Ishikawa (cell line): ENCODE measurements around the gene LYG1.

Experiments used
- CREB1 ChIP-seq: IDR thresholded peaks from 2 replicates; pipeline ENCODE4 v1.6.1; 2012; ENCODE audit warnings: low read depth
- EGR1 ChIP-seq: IDR thresholded peaks from 2 replicates; pipeline ENCODE4 v1.6.1; 2012
- EP300 ChIP-seq: IDR thresholded peaks from 2 replicates; pipeline ENCODE4 v1.6.1; 2012; ENCODE audit warnings: borderline replicate concordance
- FOXM1 ChIP-seq: IDR thresholded peaks from 2 replicates; pipeline ENCODE4 v1.6.1; 2012; ENCODE audit warnings: low read depth, borderline replicate concordance
- NFIC ChIP-seq: IDR thresholded peaks from 2 replicates; pipeline ENCODE4 v1.6.1; 2012
- TAF1 ChIP-seq: IDR thresholded peaks from 2 replicates; pipeline ENCODE4 v1.6.1; 2012; ENCODE audit warnings: low read depth, mild to moderate bottlenecking
- TF ChIP-seq, protein P1 (sequence below): IDR thresholded peaks from 2 replicates; pipeline ENCODE4 v1.6.1; 2012
- TF ChIP-seq, protein P2 (sequence below): IDR thresholded peaks from 2 replicates; pipeline ENCODE4 v1.6.1; 2012

DNA sequence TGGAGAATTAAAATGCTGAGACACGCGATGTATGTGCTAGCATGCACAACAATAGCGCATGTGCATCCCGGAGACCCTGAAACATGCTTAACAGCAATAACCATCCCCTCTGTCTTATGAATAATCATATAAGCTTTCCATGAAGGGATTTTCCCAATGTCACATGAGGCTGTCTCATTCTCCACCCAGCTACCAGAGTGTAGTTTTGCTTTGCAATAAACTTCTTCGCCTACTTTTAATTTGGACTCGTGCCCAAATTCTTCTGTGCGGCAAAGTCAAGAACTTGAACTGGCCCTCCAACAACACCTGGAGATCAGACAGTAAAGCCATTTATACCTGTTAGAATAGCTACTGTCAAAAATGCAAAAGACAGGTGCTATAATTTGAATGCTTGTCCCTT, 15.5 kb downstream of the LYG1 start:
- TF ChIP-seq, protein P1, sequence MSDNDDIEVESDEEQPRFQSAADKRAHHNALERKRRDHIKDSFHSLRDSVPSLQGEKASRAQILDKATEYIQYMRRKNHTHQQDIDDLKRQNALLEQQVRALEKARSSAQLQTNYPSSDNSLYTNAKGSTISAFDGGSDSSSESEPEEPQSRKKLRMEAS, result no peak
- TF ChIP-seq EP300, result no peak
- no peak for TF ChIP-seq FOXM1
- no peak for TF ChIP-seq TAF1
- no peak for TF ChIP-seq NFIC
- no peak for TF ChIP-seq EGR1
- no peak for TF ChIP-seq CREB1
- TF ChIP-seq, protein P2, sequence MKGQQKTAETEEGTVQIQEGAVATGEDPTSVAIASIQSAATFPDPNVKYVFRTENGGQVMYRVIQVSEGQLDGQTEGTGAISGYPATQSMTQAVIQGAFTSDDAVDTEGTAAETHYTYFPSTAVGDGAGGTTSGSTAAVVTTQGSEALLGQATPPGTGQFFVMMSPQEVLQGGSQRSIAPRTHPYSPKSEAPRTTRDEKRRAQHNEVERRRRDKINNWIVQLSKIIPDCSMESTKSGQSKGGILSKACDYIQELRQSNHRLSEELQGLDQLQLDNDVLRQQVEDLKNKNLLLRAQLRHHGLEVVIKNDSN, result no peak
